Mucosa of descending colon (tissue), 3 donors: ENCODE measurements around the gene APBB2. TPM values are rescaled to one million over a fixed set of nuclear protein-coding genes. Genes with fewer than 3 reads are reported as not detected.

Experiments
- ATAC-seq: fragments of 200-7000 bp; cut with Tn5 transposase; one replicate; pipeline ENCODE4 v1.9.1; 2020; ENCODE audit warnings: mild to moderate bottlenecking, moderate library complexity
- DNase-seq, 3 donors: peaks; one replicate each; pipeline ENCODE4 v3.0.0-alpha.2; 2020
- H3K36me3 ChIP-seq: fragments of 200-600 bp; one replicate; pipeline ENCODE4 v1.8.0; 2021; ENCODE audit warnings: low read depth, mild to moderate bottlenecking
- H3K4me1 ChIP-seq: fragments of 200-600 bp; one replicate; pipeline ENCODE4 v1.8.0; 2021; ENCODE audit warnings: low read depth, mild to moderate bottlenecking
- H3K4me3 ChIP-seq: fragments of 200-600 bp; one replicate; pipeline ENCODE4 v1.8.0; 2021; ENCODE audit warnings: mild to moderate bottlenecking
- H3K9me3 ChIP-seq: fragments of 200-600 bp; one replicate; pipeline ENCODE4 v1.8.0; 2021; ENCODE audit warnings: mild to moderate bottlenecking
- intact Hi-C, 2 donors: fragments of 100-400 bp; cut with DNase I in 1 of 2; cut with micrococcal nuclease in 1 of 2; formaldehyde crosslinking; loops; one replicate each; pipeline versions ENCODE4 v1.11.0 to v1.11.1; 2022; cut with DNase I, micrococcal nuclease
- total RNA-seq, 3 donors: library from RNA; stranded (reverse); fragmentation: NEBNext Ultra II Directional in 2 of 3; extraction: Animal tissue kit (Norgen Biotek cat#: 25700) in 2 of 3; gene quantifications; one replicate each; pipeline versions ENCODE4 v1.2.1 to v1.2.4, GENCODE V29; 2021 to 2023
- TF ChIP-seq, protein P1 (sequence below): fragments of 200-600 bp; IDR thresholded peaks from one replicate; pipeline ENCODE4 v1.8.0; 2022; ENCODE audit warnings: antibody characterized with exemption, mild to moderate bottlenecking
- donor health status: DM: no; HTN: no; CAD: no; lungs with moderate emphysema.
- donor health status: DM: no; HTN: no; CAD: no.
- donor health status: DM: no; HTN: yes; CAD: no.

The APBB2 gene
- total RNA-seq, 3 donors from 2014 or later = 26.3 to 68.3 (median 29.6) TPM

DNA sequence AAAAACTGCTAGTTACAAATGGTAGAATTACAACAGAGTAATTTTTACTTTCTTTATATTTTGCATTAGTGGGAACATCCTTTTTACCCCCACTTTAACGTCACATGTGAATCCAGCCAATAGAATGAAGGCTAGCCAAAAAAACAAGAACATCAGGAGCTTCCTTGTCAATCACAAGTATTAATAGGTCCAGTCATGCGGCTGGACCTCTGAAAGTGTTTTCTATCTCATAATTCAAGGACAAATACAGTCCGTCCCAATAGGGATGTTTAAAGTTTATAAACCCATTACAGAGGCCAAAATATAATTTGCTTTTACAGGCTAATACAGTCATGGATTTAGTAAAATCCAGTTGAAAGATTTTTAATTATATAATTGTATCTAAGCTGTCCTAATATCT is 110.7 kb downstream of the APBB2 start:
- no peaks in the 10 kb centered on the region for H3K4me1 ChIP-seq
- no peaks in the 10 kb centered on the region for H3K9me3 ChIP-seq
- no peak overlapping the region for H3K4me3 ChIP-seq
- DNase-seq (no peak), ATAC-seq (no peak)
- TF ChIP-seq, protein P1, sequence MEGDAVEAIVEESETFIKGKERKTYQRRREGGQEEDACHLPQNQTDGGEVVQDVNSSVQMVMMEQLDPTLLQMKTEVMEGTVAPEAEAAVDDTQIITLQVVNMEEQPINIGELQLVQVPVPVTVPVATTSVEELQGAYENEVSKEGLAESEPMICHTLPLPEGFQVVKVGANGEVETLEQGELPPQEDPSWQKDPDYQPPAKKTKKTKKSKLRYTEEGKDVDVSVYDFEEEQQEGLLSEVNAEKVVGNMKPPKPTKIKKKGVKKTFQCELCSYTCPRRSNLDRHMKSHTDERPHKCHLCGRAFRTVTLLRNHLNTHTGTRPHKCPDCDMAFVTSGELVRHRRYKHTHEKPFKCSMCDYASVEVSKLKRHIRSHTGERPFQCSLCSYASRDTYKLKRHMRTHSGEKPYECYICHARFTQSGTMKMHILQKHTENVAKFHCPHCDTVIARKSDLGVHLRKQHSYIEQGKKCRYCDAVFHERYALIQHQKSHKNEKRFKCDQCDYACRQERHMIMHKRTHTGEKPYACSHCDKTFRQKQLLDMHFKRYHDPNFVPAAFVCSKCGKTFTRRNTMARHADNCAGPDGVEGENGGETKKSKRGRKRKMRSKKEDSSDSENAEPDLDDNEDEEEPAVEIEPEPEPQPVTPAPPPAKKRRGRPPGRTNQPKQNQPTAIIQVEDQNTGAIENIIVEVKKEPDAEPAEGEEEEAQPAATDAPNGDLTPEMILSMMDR = no peak
- H3K36me3 ChIP-seq = no peaks in the 10 kb centered on the region
- intact Hi-C loops = no loop called here

DNA sequence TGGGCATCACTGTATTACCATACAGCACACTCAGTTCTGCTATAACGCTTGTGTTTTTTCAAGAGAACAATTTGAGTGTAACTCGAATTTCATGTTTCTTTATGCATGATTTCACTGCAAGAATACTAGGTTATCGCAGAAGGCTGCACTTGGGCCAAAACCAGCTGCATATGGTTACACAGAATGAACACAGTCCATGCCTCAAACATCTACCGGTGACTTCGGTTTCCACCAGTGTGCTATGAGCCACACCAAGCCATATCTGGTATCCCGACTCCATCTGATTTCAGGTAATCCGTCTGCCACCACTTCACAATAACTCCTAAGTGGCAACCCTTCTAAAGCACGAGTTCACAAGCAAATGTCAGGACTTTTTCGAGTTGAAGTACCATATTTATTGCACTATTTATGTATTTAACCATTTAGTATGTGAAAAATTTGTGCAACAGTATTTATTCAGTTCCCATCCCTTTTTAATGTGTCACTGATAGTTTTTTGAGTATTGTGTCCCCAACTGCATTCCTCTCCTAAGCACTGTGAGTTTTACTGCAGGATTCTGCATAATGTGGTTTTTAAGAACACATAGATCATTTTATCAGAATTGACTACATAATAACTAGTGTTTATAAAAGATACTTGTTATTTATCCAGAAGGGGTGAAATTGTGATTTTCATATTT is 111.8 kb downstream of the APBB2 start:
- Histone ChIP-seq H3K36me3 (no peaks in the 10 kb centered on the region), H3K9me3 (no peaks in the 10 kb centered on the region), H3K4me1 (no peaks in the 10 kb centered on the region), H3K4me3 (no peak overlapping the region)
- DNase-seq (no peak), ATAC-seq (no peak)
- intact Hi-C loops = no loop called here
- TF ChIP-seq, protein P1 = no peak

- DNase-seq (no peak), ATAC-seq (no peak)
- no peak overlapping the region for H3K4me3 ChIP-seq
- intact Hi-C loops = no loop called here
- no peaks in the 10 kb centered on the region for H3K9me3 ChIP-seq
- TF ChIP-seq, protein P1 = no peak
- H3K36me3 ChIP-seq = no peaks in the 10 kb centered on the region
- H3K4me1 ChIP-seq = no peaks in the 10 kb centered on the region
These were observed 116.0 kb downstream of the APBB2 start for GRCh38 chr4:41098093-41099048.

DNA sequence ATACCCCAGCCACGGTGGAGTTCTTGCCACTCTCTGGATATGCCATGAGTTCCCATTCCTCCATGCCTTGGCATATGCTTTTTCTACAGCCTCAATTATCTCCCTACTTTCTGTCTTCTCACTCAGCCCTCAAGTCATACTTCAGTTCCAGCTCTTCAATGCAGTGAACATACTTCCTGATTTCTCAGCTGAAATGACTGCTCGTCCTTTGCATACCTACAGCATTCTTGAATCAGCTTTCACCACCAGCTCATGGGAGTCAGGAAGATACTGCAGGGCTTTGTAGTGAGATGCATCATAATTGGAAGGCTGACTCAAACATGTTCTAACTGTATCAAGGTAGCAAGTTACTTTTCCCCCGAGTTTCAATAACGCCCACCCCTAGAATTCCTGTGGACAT is 118.4 kb downstream of the APBB2 start:
- Histone ChIP-seq H3K36me3 (no peaks in the 10 kb centered on the region), H3K4me3 (no peak overlapping the region), H3K9me3 (no peaks in the 10 kb centered on the region), H3K4me1 (no peaks in the 10 kb centered on the region)
- DNase-seq = no peak
- intact Hi-C loops = no loop called here
- TF ChIP-seq, protein P1 = no peak
- no peak for ATAC-seq

DNA sequence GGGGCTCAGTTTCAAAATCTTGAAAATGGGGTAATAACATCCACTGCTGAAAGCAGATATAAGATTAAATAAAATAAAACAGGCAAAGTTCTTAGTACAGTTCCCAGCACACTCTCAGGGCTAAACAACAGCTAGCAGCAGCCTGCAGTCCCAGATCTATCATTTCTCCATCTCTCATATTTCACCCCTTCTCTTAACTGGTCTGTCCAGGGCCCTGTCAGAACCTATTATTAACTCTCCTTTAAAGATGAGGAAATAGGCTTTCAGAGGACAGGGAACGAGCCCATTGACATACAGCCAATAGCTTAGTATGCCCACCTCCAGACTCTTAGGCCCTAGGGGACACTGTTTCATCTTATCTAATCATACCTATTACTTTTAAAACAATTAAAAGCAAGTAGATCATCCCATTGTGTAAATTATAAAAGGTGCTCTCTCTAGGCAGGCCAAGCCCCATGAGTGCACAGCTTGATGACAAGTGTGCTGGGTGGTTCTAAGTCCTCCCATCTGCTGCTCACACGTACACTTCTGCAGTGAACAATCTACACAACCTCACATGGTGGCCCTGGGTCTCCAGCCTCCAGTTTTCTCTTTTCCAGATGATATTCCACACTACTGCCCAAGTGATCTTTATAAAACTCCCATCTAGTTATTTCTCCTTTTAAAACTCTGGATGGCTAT is 119.0 kb downstream of the APBB2 start:
- Histone ChIP-seq H3K4me1 (no peaks in the 10 kb centered on the region), H3K36me3 (no peaks in the 10 kb centered on the region), H3K9me3 (no peaks in the 10 kb centered on the region), H3K4me3 (no peak overlapping the region)
- DNase-seq (no peak), ATAC-seq (no peak)
- intact Hi-C loops = no loop called here
- TF ChIP-seq, protein P1 = no peak
